IMR-90 (cell line): ENCODE measurements around the gene MYO7B. TPM values are rescaled to one million over a fixed set of nuclear protein-coding genes. Genes with fewer than 3 reads are reported as not detected.

Source experiments
- ATAC-seq: fragments of 200-7000 bp; cut with Tn5 transposase; 2 replicates; pipeline ENCODE4 v1.9.1; 2020; ENCODE audit warnings: low read depth, mild to moderate bottlenecking, moderate library complexity
- BruUV-seq: library from RNA; stranded (reverse); fragments of 400-500 nt; replicated peaks from 2 replicates; lab custom pipeline; 2021; lab: Mats Ljungman, UMichigan
- CTCF ChIA-PET: fragments of 300-600 bp; formaldehyde crosslinking; extraction: SDS; loops from one replicate; lab custom pipeline; 2021; ENCODE audit warnings: antibody characterized with exemption; lab: Yijun Ruan, JAX
- POLR2A ChIA-PET: fragments of 300-600 bp; sonication (Branson Sonifier 250); formaldehyde crosslinking; loops from one replicate; lab custom pipeline; 2022; ENCODE audit warnings: antibody characterized with exemption; ENCODE audit not compliant: unreplicated experiment; lab: Charles Lee
- DNase-seq: peaks from one replicate; pipeline ENCODE4 v3.0.0; 2013
- H2AFZ ChIP-seq: replicated peaks from 2 replicates; pipeline ENCODE3; 2013; ENCODE audit warnings: low read length, mild to moderate bottlenecking; ENCODE audit not compliant: poor library complexity
- H2AK5ac ChIP-seq: 2 replicates; pipeline ENCODE4 v1.6.1; 2013; ENCODE audit warnings: low read depth, low read length, inconsistent platforms
- H2AK9ac ChIP-seq: replicated peaks from 2 replicates; pipeline ENCODE3; 2013; ENCODE audit warnings: mild to moderate bottlenecking, low read depth, low read length, moderate library complexity; ENCODE audit not compliant: poor library complexity
- H2BK120ac ChIP-seq: 2 replicates; pipeline ENCODE4 v1.6.1; 2013; ENCODE audit warnings: low read depth, low read length, inconsistent platforms
- H2BK15ac ChIP-seq: 3 replicates; pipeline ENCODE4 v1.6.1; 2013; ENCODE audit warnings: low read depth, low read length, inconsistent platforms
- H2BK20ac ChIP-seq: 2 replicates; pipeline ENCODE4 v1.6.1; 2013; ENCODE audit warnings: low read depth, mild to moderate bottlenecking, inconsistent platforms, low read length, moderate library complexity
- H2BK5ac ChIP-seq: 2 replicates; pipeline ENCODE4 v1.6.1; 2013; ENCODE audit warnings: mild to moderate bottlenecking, low read depth, low read length, inconsistent platforms; ENCODE audit not compliant: poor library complexity, severe bottlenecking
- H3K14ac ChIP-seq: replicated peaks from 2 replicates; pipeline ENCODE4 v1.6.1; 2013; ENCODE audit warnings: low read depth, low read length, inconsistent platforms
- H3K18ac ChIP-seq: 2 replicates; pipeline ENCODE4 v1.6.1; 2013; ENCODE audit warnings: low read depth, low read length, control low read depth
- H3K23ac ChIP-seq: 2 replicates; pipeline ENCODE4 v1.6.1; 2013; ENCODE audit warnings: low read depth, low read length, inconsistent platforms
- H3K27ac ChIP-seq: 2 replicates; pipeline ENCODE4 v1.5.1; 2013; ENCODE audit warnings: mild to moderate bottlenecking, control low read depth, low read length; ENCODE audit not compliant: insufficient read depth
- H3K27me3 ChIP-seq: 2 replicates; pipeline ENCODE4 v1.6.1; 2013; ENCODE audit warnings: low read length; ENCODE audit not compliant: control insufficient read depth, insufficient read depth
- H3K36me3 ChIP-seq: 2 replicates; pipeline ENCODE4 v1.6.1; 2013; ENCODE audit warnings: low read length, mixed read lengths; ENCODE audit not compliant: control insufficient read depth, insufficient read depth
- H3K4ac ChIP-seq: 2 replicates; pipeline ENCODE4 v1.6.1; 2013; ENCODE audit warnings: low read depth, low read length, inconsistent platforms
- H3K4me1 ChIP-seq: 2 replicates; pipeline ENCODE4 v1.6.1; 2013; ENCODE audit warnings: low read length, mixed read lengths; ENCODE audit not compliant: control insufficient read depth, insufficient read depth
- H3K4me2 ChIP-seq: 2 replicates; pipeline ENCODE4 v1.6.1; 2013; ENCODE audit warnings: low read depth, mild to moderate bottlenecking, control low read depth, low read length, moderate library complexity
- H3K4me3 ChIP-seq: 2 replicates; pipeline ENCODE4 v1.5.1; 2013; ENCODE audit warnings: low read depth, mild to moderate bottlenecking, control low read depth, low read length, moderate library complexity; ENCODE audit not compliant: insufficient read depth
- H3K56ac ChIP-seq: 2 replicates; pipeline ENCODE4 v1.6.1; 2013; ENCODE audit warnings: low read length, inconsistent platforms; ENCODE audit not compliant: insufficient read depth; ENCODE audit errors: extremely low read depth
- H3K79me1 ChIP-seq, 2 experiments: 2 replicates each; pipeline ENCODE4 v1.6.1; 2013; ENCODE audit warnings: low read length in 2 of 2, inconsistent platforms in 1 of 2, low read depth in 1 of 2
- H3K9ac ChIP-seq: 2 replicates; pipeline ENCODE4 v1.6.1; 2013; ENCODE audit warnings: low read depth, low read length, control low read depth
- H3K9me1 ChIP-seq: 2 replicates; pipeline ENCODE4 v1.6.1; 2013; ENCODE audit warnings: low read length, inconsistent platforms; ENCODE audit not compliant: insufficient read depth
- H3K9me3 ChIP-seq: 2 replicates; pipeline ENCODE4 v1.6.1; 2013; ENCODE audit warnings: low read length; ENCODE audit not compliant: control insufficient read depth, insufficient read depth
- H4K20me1 ChIP-seq: 2 replicates; pipeline ENCODE4 v1.6.1; 2013; ENCODE audit warnings: low read length, inconsistent platforms; ENCODE audit not compliant: insufficient read depth
- H4K5ac ChIP-seq: 2 replicates; pipeline ENCODE4 v1.6.1; 2013; ENCODE audit warnings: mild to moderate bottlenecking, low read depth, low read length, control low read depth
- H4K8ac ChIP-seq, 2 experiments: 2 replicates each; pipeline ENCODE4 v1.6.1; 2013; ENCODE audit warnings: low read depth in 2 of 2, low read length in 2 of 2, control low read depth in 1 of 2, inconsistent platforms in 1 of 2
- H4K91ac ChIP-seq: 2 replicates; pipeline ENCODE4 v1.6.1; 2013; ENCODE audit warnings: low read depth, low read length, inconsistent platforms; ENCODE audit not compliant: insufficient read depth
- BHLHE40 ChIP-seq: fragments of 150-350 bp; IDR thresholded peaks from 2 replicates; pipeline ENCODE4 v1.6.1; 2016; ENCODE audit warnings: mild to moderate bottlenecking, low read depth, low read length
- CEBPB ChIP-seq: IDR thresholded peaks from 2 replicates; pipeline ENCODE4 v1.6.1; 2012; ENCODE audit warnings: low read depth, low read length, improper control_type of control experiment
- FOS ChIP-seq: fragments of 150-350 bp; IDR thresholded peaks from 2 replicates; pipeline ENCODE4 v1.6.1; 2016; ENCODE audit warnings: low read depth, low read length
- RFX5 ChIP-seq: IDR thresholded peaks from 2 replicates; pipeline ENCODE4 v1.8.0; 2012; ENCODE audit warnings: low read depth, mild to moderate bottlenecking, low read length, moderate library complexity
- USF2 ChIP-seq: fragments of 150-350 bp; IDR thresholded peaks from 2 replicates; pipeline ENCODE4 v1.6.1; 2017; ENCODE audit warnings: mild to moderate bottlenecking, antibody characterized with exemption, low read length, low read depth
- WGBS, 2 experiments: methylation state at CpG; one replicate each; pipeline versions ENCODE4 v1.1.5 to v1.1.7; 2013; ENCODE audit warnings: missing lambda C conversion rate in 2 of 2; ENCODE audit not compliant: insufficient read length in 1 of 2; ENCODE audit errors: extremely low coverage in 2 of 2; 5-methylcytosine and 5-hydroxymethylcytosine counted together
- dilution Hi-C: fragments of 300-500 bp; cut with HindIII; formaldehyde crosslinking; loops from one replicate; pipeline ENCODE4 v1.14.3; 2018; ENCODE audit warnings: low sequenced_read_pairs; ENCODE audit not compliant: unreplicated experiment
- in situ Hi-C: fragments of 300-500 bp; cut with MboI; formaldehyde crosslinking; loops from 3 replicates; pipeline ENCODE4 v1.14.3; 2019; ENCODE audit warnings: low sequenced_read_pairs, inconsistent platforms, mixed read lengths
- intact Hi-C: fragments of 100-400 bp; cut with micrococcal nuclease; formaldehyde crosslinking; loops from 2 replicates; pipeline ENCODE4 v1.10.0; 2022
- polyA plus RNA-seq, 3 experiments: library from polyadenylated mRNA; depleted of rRNA; stranded (reverse); fragments of >200 nt; gene quantifications; 2 replicates each; pipeline ENCODE4 v1.2.3, GENCODE V29; 2012; ENCODE audit warnings: low replicate concordance in 1 of 3
- total RNA-seq: library from RNA; depleted of rRNA; stranded (reverse); fragments of >200 nt; gene quantifications from 2 replicates; pipeline ENCODE4 v1.2.3, GENCODE V29; 2012

Gene MYO7B
- total and polyA plus RNA-seq, 2 of the 4 experiments (the other 2 are of a cell fraction) = 0.18 to 0.46 TPM

GRCh38 chr2:127567351-127567854 is 31.9 kb downstream of the MYO7B start:
- ChIA-PET CTCF (no interaction called here), POLR2A (no interaction called here)
- no peak for DNase-seq

More at GRCh38 chr2:127567351-127567854, 31.9 kb downstream of the MYO7B start:
- H2AK9ac ChIP-seq = no peak overlapping the region
- H3K14ac ChIP-seq = no peak overlapping the region
- H3K9me1 ChIP-seq = no peaks in the 10 kb centered on the region
- H3K4me3 ChIP-seq = no peak overlapping the region
- H4K5ac ChIP-seq = no peak overlapping the region
- no peak overlapping the region for H2BK15ac ChIP-seq
- no peak overlapping the region for H3K4ac ChIP-seq
- no peaks in the 10 kb centered on the region for H3K36me3 ChIP-seq
- peaks cover 10% of the 10 kb centered on the region for H3K27me3 ChIP-seq
- no peak overlapping the region for H3K18ac ChIP-seq
- no peak overlapping the region for H2AFZ ChIP-seq
- intact Hi-C loops = no loop called here
- BruUV-seq = no TSS peak
- 80% methylated on average over 2 of the region's 5 CpGs; no CpG with 5 or more reads in 1 of the 2 experiments for WGBS, 2 experiments
- H3K4me2 ChIP-seq = no peak overlapping the region
- dilution Hi-C loops = no loop called here
- no peak for TF ChIP-seq CEBPB
- no peak for TF ChIP-seq FOS
- TF ChIP-seq RFX5 = no peak
- TF ChIP-seq BHLHE40 = no peak
- TF ChIP-seq USF2 = no peak
- peaks cover 2% of the 10 kb centered on the region; the same call in 1 of the 2 replicates for H3K9me3 ChIP-seq
- no peak overlapping the region for H2BK120ac ChIP-seq
- no peaks in the 10 kb centered on the region; the same call in 1 of the 2 replicates for H3K4me1 ChIP-seq
- no peak overlapping the region for H2AK5ac ChIP-seq
- no peak overlapping the region for H2BK20ac ChIP-seq
- no peaks in the 10 kb centered on the region for H4K20me1 ChIP-seq
- no peak overlapping the region for H4K8ac ChIP-seq
- no peaks in the 10 kb centered on the region for H3K79me1 ChIP-seq
- H3K23ac ChIP-seq = no peak overlapping the region
- H2BK5ac ChIP-seq = no peak overlapping the region
- H3K9ac ChIP-seq = no peak overlapping the region
- in situ Hi-C loops = no loop called here
- ATAC-seq = no peak
- no peak overlapping the region for H3K27ac ChIP-seq
- H4K91ac ChIP-seq = no peak overlapping the region
- no peak overlapping the region for H3K56ac ChIP-seq
